HG03064 (cell line): ENCODE data around the gene HECTD1.
"Not testable (repeated sequence)": the region's sequence is repeated elsewhere in the genome, so short reads cannot be mapped to it uniquely, and the experiment has no call there.

ENCODE experiments used
- ATAC-seq: cut with Tn5 transposase; IDR thresholded peaks from one replicate; pipeline ENCODE4 v1.9.1; 2021; ENCODE audit warnings: low read depth; ENCODE audit not compliant: unreplicated experiment

The HECTD1 gene

GRCh38 chr14:31196839-31197492, 10.6 kb downstream of the HECTD1 start:
- no peak for ATAC-seq

- no peak for ATAC-seq
Measured at GRCh38 chr14:31194661-31195060, 12.9 kb downstream of the HECTD1 start.

- ATAC-seq, result no peak
Measured at GRCh38 chr14:31194095-31194494, 13.5 kb downstream of the HECTD1 start.

GRCh38 chr14:31192544-31192943, 15.0 kb downstream of the HECTD1 start:
- ATAC-seq, result not testable (repeated sequence)

GRCh38 chr14:31190717-31191263, 16.8 kb downstream of the HECTD1 start:
- no peak for ATAC-seq

GRCh38 chr14:31190219-31190603, 17.4 kb downstream of the HECTD1 start:
- no peak for ATAC-seq

GRCh38 chr14:31189346-31190218, 18.0 kb downstream of the HECTD1 start:
- no peak for ATAC-seq

GRCh38 chr14:31188744-31189143, 18.8 kb downstream of the HECTD1 start:
- no peak for ATAC-seq

GRCh38 chr14:31182016-31182415, 25.6 kb downstream of the HECTD1 start:
- not testable (repeated sequence) for ATAC-seq

- ATAC-seq, result no peak
Measured at GRCh38 chr14:31181271-31181670, 26.3 kb downstream of the HECTD1 start.

GRCh38 chr14:31180299-31181051, 27.1 kb downstream of the HECTD1 start:
- ATAC-seq, result no peak

- no peak for ATAC-seq
Measured at GRCh38 chr14:31174433-31174832, 33.2 kb downstream of the HECTD1 start.

- ATAC-seq, result no peak
Measured at GRCh38 chr14:31173120-31173837, 34.3 kb downstream of the HECTD1 start.

- ATAC-seq, result no peak
Measured at GRCh38 chr14:31172084-31172483, 35.5 kb downstream of the HECTD1 start.

GRCh38 chr14:31170411-31170810, 37.2 kb downstream of the HECTD1 start:
- no peak for ATAC-seq

GRCh38 chr14:31169877-31170276, 37.7 kb downstream of the HECTD1 start:
- no peak for ATAC-seq

GRCh38 chr14:31167032-31167431, 40.6 kb downstream of the HECTD1 start:
- ATAC-seq, result no peak

- no peak for ATAC-seq
Measured at GRCh38 chr14:31166271-31166561, 41.4 kb downstream of the HECTD1 start.

GRCh38 chr14:31164115-31164514, 43.5 kb downstream of the HECTD1 start:
- ATAC-seq, result no peak

GRCh38 chr14:31162910-31163649, 44.5 kb downstream of the HECTD1 start:
- no peak for ATAC-seq
